ENCODE data around the gene PKD1L1. TPM values are rescaled to one million over a fixed set of nuclear protein-coding genes. Genes with fewer than 3 reads are reported as not detected.

The PKD1L1 gene
- polyA plus RNA-seq, 1 of the 3 experiments (the other 2 are of a cell fraction): 0.10 TPM

GRCh38 chr7:47905076-47905920 is 43.0 kb downstream of the PKD1L1 start (continued):
- TF ChIP-seq SMC3 (IDR thresholded peaks at IDR 0.05; ENCODE audit: low read depth, low read length): no peak
- no peak for TF ChIP-seq RAD21 (IDR thresholded peaks at IDR 0.05; ENCODE audit: low read length)
- no peak for TF ChIP-seq IRF3 (IDR thresholded peaks at IDR 0.05; ENCODE audit: low read depth, low read length)
- no peak for TF ChIP-seq SIN3A (IDR thresholded peaks at IDR 0.05; ENCODE audit: borderline replicate concordance, low read depth, low read length)
- no peak for TF ChIP-seq RFX5 (IDR thresholded peaks at IDR 0.05; ENCODE audit: low read length)
- no peak for TF ChIP-seq MEF2A (IDR thresholded peaks at IDR 0.05; ENCODE audit: borderline replicate concordance, low read depth)

- Histone ChIP-seq H4K20me1 (ENCODE audit: insufficient read depth) (no peaks in the 10 kb centered on the region), H3K9me2 (no peaks in the 10 kb centered on the region), H2AFZ (ENCODE audit: low read depth) (no peak overlapping the region), H3K4me1 (ENCODE audit: control insufficient read depth in 1 of 2, insufficient read depth in 2 of 2, low read depth in 1 of 2, low read length in 1 of 2) (no peaks in the 10 kb centered on the region), H3K4me3 (ENCODE audit: low read depth in 2 of 2, low read length in 1 of 2) (no peak overlapping the region), H3F3A (replicated peaks; ENCODE audit: insufficient read depth) (no peaks in the 10 kb centered on the region), H3K27me3 (ENCODE audit: insufficient read depth) (peaks cover 14% of the 10 kb centered on the region; the same call in 1 of the 2 replicates), H3K79me2 (ENCODE audit: insufficient read depth) (no peaks in the 10 kb centered on the region), H3K9me3 (no peaks in the 10 kb centered on the region), H3K9ac (no peak overlapping the region), H3K36me3 (replicated peaks in 1 of 2; ENCODE audit: control insufficient read depth in 1 of 2, insufficient read depth in 2 of 2, low read length in 1 of 2) (no peaks in the 10 kb centered on the region), H3K27ac (ENCODE audit: low read depth in 2 of 2, low read length in 1 of 2) (no peak overlapping the region), H3K4me2 (no peak overlapping the region)
- ChIA-PET POLR2A (no interaction called here), CTCF (no interaction called here)
- no peak for DNase-seq
- 69% methylated on average over 4 of the region's 4 CpGs for WGBS (ENCODE audit: low lambda C conversion rate)
- TF ChIP-seq USF2 (IDR thresholded peaks at IDR 0.05; ENCODE audit: borderline replicate concordance, low read depth, low read length) (no peak), TCF12 (IDR thresholded peaks at IDR 0.05) (no peak), GATA2 (CRISPR knock-in tag; IDR thresholded peaks at IDR 0.05) (no peak), EZH2phosphoT487 (IDR thresholded peaks at IDR 0.05; ENCODE audit: borderline replicate concordance, low read depth) (no peak), PBX3 (IDR thresholded peaks at IDR 0.05) (no peak), REST (IDR thresholded peaks at IDR 0.05; ENCODE audit: low read depth, low read length) (no peak), RCOR1 (IDR thresholded peaks at IDR 0.05; ENCODE audit: low read length) (no peak), YY1 (IDR thresholded peaks at IDR 0.05; ENCODE audit: low read depth) (no peak), NRF1 (IDR thresholded peaks at IDR 0.05; ENCODE audit: low read depth, low read length) (no peak), USF1 (IDR thresholded peaks at IDR 0.05; ENCODE audit: borderline replicate concordance, low read depth) (no peak), RAD21 (IDR thresholded peaks at IDR 0.05; ENCODE audit: low read length) (no peak), CHD2 (IDR thresholded peaks at IDR 0.05; ENCODE audit: low read length, partially characterized antibody) (no peak), MXI1 (IDR thresholded peaks at IDR 0.05; ENCODE audit: low read depth, low read length) (no peak), ELF1 (IDR thresholded peaks at IDR 0.05) (no peak), FOXM1 (IDR thresholded peaks at IDR 0.05; ENCODE audit: low read depth) (no peak), RFX5 (IDR thresholded peaks at IDR 0.05; ENCODE audit: low read length) (no peak)
Observed at GRCh38 chr7:47902013-47902412, 46.3 kb downstream of the PKD1L1 start.

Data from SK-N-SH (cell line).